A673 (cell line): ENCODE data around the gene DDR1. TPM values are rescaled to one million over a fixed set of nuclear protein-coding genes. Genes with fewer than 3 reads are reported as not detected.

Source experiments
- BruUV-seq: library from RNA; stranded (reverse); fragments of 400-500 nt; replicated peaks from 2 replicates; lab custom pipeline; 2021; lab: Mats Ljungman, UMichigan
- CTCF ChIA-PET: fragments of 300-600 bp; sonication (Branson Sonifier 250); formaldehyde crosslinking; loops from one replicate; lab custom pipeline; 2022; ENCODE audit warnings: antibody characterized with exemption; lab: Charles Lee
- POLR2A ChIA-PET: fragments of 300-600 bp; sonication (Branson Sonifier 250); formaldehyde crosslinking; loops from one replicate; lab custom pipeline; 2022; ENCODE audit warnings: antibody characterized with exemption; ENCODE audit not compliant: low non-redundant PET; lab: Charles Lee
- DNase-seq: peaks from one replicate; pipeline ENCODE4 v3.0.0-alpha.2; 2015; ENCODE audit warnings: low spot score
- H3K27ac ChIP-seq: fragments of 200-600 bp; sonication (generic); 2 replicates; pipeline ENCODE4 v1.5.1; 2016; ENCODE audit warnings: mixed run types, low read depth, mild to moderate bottlenecking, mixed read lengths, antibody characterized with exemption, low read length; ENCODE audit not compliant: poor library complexity, severe bottlenecking
- H3K27me3 ChIP-seq: fragments of 200-600 bp; sonication (generic); replicated peaks from 2 replicates; pipeline ENCODE4 v1.6.1; 2017; ENCODE audit warnings: mixed run types, low read depth, mild to moderate bottlenecking, mixed read lengths, antibody characterized with exemption, low read length; ENCODE audit not compliant: insufficient read depth, poor library complexity
- H3K36me3 ChIP-seq: fragments of 200-600 bp; sonication (generic); 2 replicates; pipeline ENCODE4 v1.6.1; 2016; ENCODE audit warnings: mixed run types, mild to moderate bottlenecking, mixed read lengths, antibody characterized with exemption, low read length; ENCODE audit not compliant: insufficient read depth, poor library complexity, severe bottlenecking
- H3K4me1 ChIP-seq: fragments of 200-600 bp; sonication (generic); 2 replicates; pipeline ENCODE4 v1.6.1; 2017; ENCODE audit warnings: mixed run types, mild to moderate bottlenecking, mixed read lengths, antibody characterized with exemption, low read length; ENCODE audit not compliant: insufficient read depth, poor library complexity, severe bottlenecking
- H3K4me3 ChIP-seq: fragments of 200-600 bp; sonication (generic); 2 replicates; pipeline ENCODE4 v1.5.1; 2016; ENCODE audit warnings: low read depth, mixed run types, mild to moderate bottlenecking, mixed read lengths, low read length; ENCODE audit not compliant: poor library complexity, severe bottlenecking
- H3K9me3 ChIP-seq: fragments of 200-600 bp; sonication (generic); 2 replicates; pipeline ENCODE4 v1.6.1; 2016; ENCODE audit warnings: mixed run types, low read depth, mild to moderate bottlenecking, mixed read lengths, antibody characterized with exemption, low read length; ENCODE audit not compliant: poor library complexity, severe bottlenecking
- EZH2 ChIP-seq: fragments of 200-600 bp; sonication (generic); IDR thresholded peaks from 2 replicates; pipeline ENCODE4 v1.6.1; 2017; ENCODE audit warnings: borderline replicate concordance, low read depth, mild to moderate bottlenecking, mixed read lengths, antibody characterized with exemption, low read length; ENCODE audit not compliant: poor library complexity, severe bottlenecking
- intact Hi-C: fragments of 100-400 bp; cut with micrococcal nuclease; formaldehyde crosslinking; loops from one replicate; pipeline ENCODE4 v1.10.0; 2022; ENCODE audit not compliant: unreplicated experiment
- total RNA-seq: library from RNA; stranded (reverse); gene quantifications from 2 replicates; pipeline ENCODE4 v1.2.3, GENCODE V29; 2021
- TF ChIP-seq, protein P1 (sequence below): fragments of 300-800, 200-600 bp; sonication (generic); conservative IDR thresholded peaks from 2 replicates; pipeline ENCODE4 v1.5.1; 2017; ENCODE audit warnings: low read depth, mild to moderate bottlenecking, antibody characterized with exemption, low read length, moderate library complexity, mixed read lengths

The DDR1 gene
- total RNA-seq, 1 experiment from 2014 or later, result 57.9 TPM

DNA sequence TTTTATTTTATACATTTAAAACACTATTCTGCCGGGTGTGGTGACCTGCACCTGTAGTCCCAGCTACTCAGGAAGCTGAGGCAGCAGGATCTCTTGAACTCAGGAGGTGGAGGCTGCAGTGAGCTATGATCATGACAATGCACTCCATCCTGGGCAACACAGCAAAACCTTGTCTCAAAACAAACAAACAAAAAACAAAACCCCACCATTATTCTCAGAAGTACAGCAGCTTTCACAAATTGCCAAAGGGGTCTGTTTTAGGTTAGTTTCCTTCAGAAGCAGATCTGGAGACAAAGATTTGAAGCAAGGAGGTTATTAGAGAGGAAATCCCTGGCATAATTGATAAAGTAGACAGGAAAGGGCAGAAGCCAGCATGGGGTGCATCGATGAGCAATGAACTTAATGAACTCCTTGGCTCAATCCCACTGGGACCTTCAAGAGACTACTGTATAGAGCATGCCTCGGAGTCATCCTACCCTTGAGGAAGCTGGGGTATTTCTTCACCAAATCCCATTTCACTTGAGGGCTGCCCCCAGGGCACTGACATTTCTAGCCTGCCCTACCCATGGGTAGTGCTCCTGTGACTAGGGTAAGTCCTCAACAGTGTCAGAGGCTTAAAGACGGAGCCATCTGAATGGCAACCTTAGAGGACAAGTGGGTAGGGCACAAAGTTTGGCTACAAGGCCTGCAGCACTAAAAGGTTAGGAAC, 43.2 kb upstream of the DDR1 start:
- no peaks in the 10 kb centered on the region for H3K27me3 ChIP-seq
- H3K9me3 ChIP-seq, result no peaks in the 10 kb centered on the region
- intact Hi-C loops, result no loop called here
- ChIA-PET POLR2A (no interaction called here), CTCF (no interaction called here)
- H3K4me1 ChIP-seq, result peaks cover 9% of the 10 kb centered on the region
- H3K4me3 ChIP-seq, result no peak overlapping the region
- no TSS peak for BruUV-seq
- no peaks in the 10 kb centered on the region for H3K36me3 ChIP-seq
- DNase-seq, result peak; percentile 32
- H3K27ac ChIP-seq, result no peak overlapping the region
- TF ChIP-seq, protein P1, sequence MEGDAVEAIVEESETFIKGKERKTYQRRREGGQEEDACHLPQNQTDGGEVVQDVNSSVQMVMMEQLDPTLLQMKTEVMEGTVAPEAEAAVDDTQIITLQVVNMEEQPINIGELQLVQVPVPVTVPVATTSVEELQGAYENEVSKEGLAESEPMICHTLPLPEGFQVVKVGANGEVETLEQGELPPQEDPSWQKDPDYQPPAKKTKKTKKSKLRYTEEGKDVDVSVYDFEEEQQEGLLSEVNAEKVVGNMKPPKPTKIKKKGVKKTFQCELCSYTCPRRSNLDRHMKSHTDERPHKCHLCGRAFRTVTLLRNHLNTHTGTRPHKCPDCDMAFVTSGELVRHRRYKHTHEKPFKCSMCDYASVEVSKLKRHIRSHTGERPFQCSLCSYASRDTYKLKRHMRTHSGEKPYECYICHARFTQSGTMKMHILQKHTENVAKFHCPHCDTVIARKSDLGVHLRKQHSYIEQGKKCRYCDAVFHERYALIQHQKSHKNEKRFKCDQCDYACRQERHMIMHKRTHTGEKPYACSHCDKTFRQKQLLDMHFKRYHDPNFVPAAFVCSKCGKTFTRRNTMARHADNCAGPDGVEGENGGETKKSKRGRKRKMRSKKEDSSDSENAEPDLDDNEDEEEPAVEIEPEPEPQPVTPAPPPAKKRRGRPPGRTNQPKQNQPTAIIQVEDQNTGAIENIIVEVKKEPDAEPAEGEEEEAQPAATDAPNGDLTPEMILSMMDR, result no peak
- TF ChIP-seq EZH2, result no peak

DNA sequence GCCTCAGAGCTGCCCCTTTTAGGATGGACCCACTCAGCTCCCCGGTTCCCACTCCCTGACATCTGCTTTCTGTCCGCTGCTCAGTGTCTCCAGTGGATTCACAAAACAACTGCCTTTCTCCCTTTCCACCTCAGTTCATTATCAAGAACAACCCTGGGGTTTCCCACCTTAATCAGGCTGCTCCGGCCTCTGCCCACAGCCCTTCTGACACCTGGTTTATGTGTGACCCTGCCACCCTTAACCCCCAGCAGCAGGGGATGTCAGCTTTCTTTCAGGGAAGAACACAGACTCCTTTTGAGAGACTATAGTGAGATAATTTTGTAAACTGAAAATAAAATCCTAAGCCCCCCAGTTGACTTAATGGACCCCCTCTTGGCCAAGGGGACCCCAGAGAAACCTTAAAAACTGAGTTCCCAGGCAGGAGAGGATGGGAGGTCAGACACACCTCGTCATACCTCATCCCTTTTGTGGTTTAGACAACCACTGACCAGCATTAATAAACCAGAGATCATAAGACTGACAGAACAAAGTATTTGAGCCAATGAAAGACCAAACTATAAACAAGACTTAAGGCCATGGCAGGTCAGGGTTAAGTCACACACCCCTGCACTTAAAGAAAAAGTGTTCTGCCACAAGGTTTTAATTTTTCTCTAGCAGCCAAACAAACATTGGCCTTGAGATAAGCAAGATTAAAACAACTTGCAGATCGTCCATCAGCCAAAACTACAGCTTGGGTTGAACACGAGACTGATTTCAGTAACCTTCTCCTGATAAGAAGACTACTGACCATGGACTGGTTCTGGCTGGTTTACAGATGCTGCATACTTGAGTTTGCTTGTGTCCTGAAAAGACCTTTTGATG, 42.4 kb upstream of the DDR1 start:
- intact Hi-C loops, result no loop called here
- TF ChIP-seq, protein P1, result no peak
- TF ChIP-seq EZH2, result no peak
- no peaks in the 10 kb centered on the region for H3K27me3 ChIP-seq
- BruUV-seq, result no TSS peak
- DNase-seq, result no peak
- H3K9me3 ChIP-seq, result no peaks in the 10 kb centered on the region
- CTCF ChIA-PET, result no interaction called here
- no peak overlapping the region for H3K4me3 ChIP-seq
- no peaks in the 10 kb centered on the region for H3K36me3 ChIP-seq
- H3K4me1 ChIP-seq, result peaks cover 9% of the 10 kb centered on the region
- no peak overlapping the region for H3K27ac ChIP-seq
- POLR2A ChIA-PET, result no interaction called here

DNA sequence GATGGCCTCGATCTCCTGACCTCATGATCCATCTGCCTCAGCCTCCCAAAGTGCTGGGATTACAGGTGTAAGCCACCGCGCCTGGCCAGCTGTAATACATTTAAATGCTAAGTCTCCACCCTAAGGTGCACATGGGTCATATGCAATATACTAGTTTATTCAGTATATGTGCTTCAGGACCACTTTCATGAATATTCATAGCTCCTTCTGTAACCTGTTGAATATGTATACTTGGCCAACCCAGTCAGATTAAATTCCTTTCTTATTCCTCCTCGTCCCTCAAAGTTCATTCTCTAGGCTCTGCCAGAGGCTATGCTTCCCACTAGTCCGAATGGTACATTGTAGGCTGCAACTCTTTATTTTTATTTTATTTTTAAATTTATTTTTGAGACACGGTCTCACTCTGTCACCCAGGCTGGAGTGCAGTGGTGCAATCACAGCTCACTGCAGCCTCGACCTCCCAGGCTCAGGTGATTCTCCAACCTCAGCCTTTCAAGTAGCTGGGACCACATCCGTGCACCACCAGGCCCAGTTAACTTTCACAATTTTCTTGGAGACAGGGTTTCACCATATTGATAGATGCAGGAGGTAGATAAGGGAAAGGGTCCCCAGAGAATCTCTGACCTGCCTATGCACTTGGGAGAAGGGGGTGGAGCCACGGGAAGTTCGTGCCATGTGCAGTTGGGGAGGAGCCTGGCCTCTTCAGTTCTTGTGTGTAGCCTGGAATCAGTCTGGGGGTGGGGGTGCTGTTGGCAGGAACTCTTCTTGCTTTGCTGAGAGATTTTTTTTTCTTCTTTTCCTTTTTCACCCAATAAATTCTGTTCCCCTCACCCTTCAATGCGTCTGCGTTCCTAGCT, 41.3 kb upstream of the DDR1 start:
- Histone ChIP-seq H3K4me1 (peaks cover 9% of the 10 kb centered on the region), H3K27ac (no peak overlapping the region), H3K36me3 (no peaks in the 10 kb centered on the region), H3K4me3 (no peak overlapping the region), H3K9me3 (no peaks in the 10 kb centered on the region), H3K27me3 (no peaks in the 10 kb centered on the region)
- TF ChIP-seq, protein P1, result no peak
- TF ChIP-seq EZH2, result no peak
- POLR2A ChIA-PET, result no interaction called here
- BruUV-seq, result no TSS peak
- intact Hi-C loops, result no loop called here
- CTCF ChIA-PET, result interaction anchor here (0.6 kb wide), 1 partner anchor 375 kb away, joined by 3 read pairs; no protein-coding TSS in a partner anchor
- peak; percentile 45 for DNase-seq
